ENCODE measurements around the gene RTN1.

- TF ChIP-seq GATA3 (IDR thresholded peaks at IDR 0.05; ENCODE audit: low read depth, low read length) (no peak), GATA2 (IDR thresholded peaks at IDR 0.05; ENCODE audit: low read depth, low read length) (no peak)
These were observed 48.4 kb upstream of the RTN1 start for GRCh38 chr14:59918824-59919569.
